NCI-H2171 (cell line): ENCODE measurements around the gene NPEPPS.
"Not testable (repeated sequence)": the region's sequence is repeated elsewhere in the genome, so short reads cannot be mapped to it uniquely, and the experiment has no call there.

Experiments
- DNase-seq: peaks from one replicate; lab custom pipeline; 2025; lab: John Stamatoyannopoulos, UW

Gene NPEPPS

GRCh38 chr17:47530557-47531232 lies at the start of gene NPEPPS:
Gene NPEPPS (plus strand): TSS chr17:47531108. CDS start chr17:47531301, 193 bp downstream.
- peak; percentile 82 for DNase-seq

- DNase-seq = not testable (repeated sequence)
Observed at GRCh38 chr17:47491841-47492212, 39.1 kb upstream of the NPEPPS start.

GRCh38 chr17:47499074-47499473 lies 31.8 kb upstream of the NPEPPS start:
- DNase-seq = not testable (repeated sequence)

- not testable (repeated sequence) for DNase-seq
Observed at GRCh38 chr17:47499494-47499893, 31.4 kb upstream of the NPEPPS start.

GRCh38 chr17:47500620-47501019 lies 30.3 kb upstream of the NPEPPS start:
- not testable (repeated sequence) for DNase-seq

GRCh38 chr17:47502122-47502731 lies 28.7 kb upstream of the NPEPPS start:
- not testable (repeated sequence) for DNase-seq

GRCh38 chr17:47502776-47503455 lies 28.0 kb upstream of the NPEPPS start:
- not testable (repeated sequence) for DNase-seq

GRCh38 chr17:47511701-47512146 lies 19.2 kb upstream of the NPEPPS start:
- not testable (repeated sequence) for DNase-seq

GRCh38 chr17:47513301-47513700 lies 17.6 kb upstream of the NPEPPS start:
- DNase-seq = not testable (repeated sequence)

- not testable (repeated sequence) for DNase-seq
Observed at GRCh38 chr17:47518880-47519279, 12.0 kb upstream of the NPEPPS start.

GRCh38 chr17:47519365-47519764 lies 11.5 kb upstream of the NPEPPS start:
- DNase-seq = not testable (repeated sequence)

- not testable (repeated sequence) for DNase-seq
Observed at GRCh38 chr17:47520279-47520678, 10.6 kb upstream of the NPEPPS start.

GRCh38 chr17:47521434-47521833 lies 9.5 kb upstream of the NPEPPS start:
- not testable (repeated sequence) for DNase-seq

- not testable (repeated sequence) for DNase-seq
Observed at GRCh38 chr17:47522341-47522740, 8.6 kb upstream of the NPEPPS start.

- DNase-seq = not testable (repeated sequence)
Observed at GRCh38 chr17:47531233-47531820, 419 bp downstream of the NPEPPS start.

- DNase-seq = not testable (repeated sequence)
Observed at GRCh38 chr17:47539085-47539484, 8.2 kb downstream of the NPEPPS start.

GRCh38 chr17:47541676-47542075 lies 10.8 kb downstream of the NPEPPS start:
- not testable (repeated sequence) for DNase-seq

GRCh38 chr17:47544327-47544726 lies 13.4 kb downstream of the NPEPPS start:
- not testable (repeated sequence) for DNase-seq

- DNase-seq = not testable (repeated sequence)
Observed at GRCh38 chr17:47554733-47555132, 23.8 kb downstream of the NPEPPS start.

- not testable (repeated sequence) for DNase-seq
Observed at GRCh38 chr17:47556108-47556507, 25.2 kb downstream of the NPEPPS start.

- DNase-seq = not testable (repeated sequence)
Observed at GRCh38 chr17:47560517-47561043, 29.7 kb downstream of the NPEPPS start.
